ENCODE measurements around the gene CC2D1A.

CC2D1A gene

GRCh38 chr19:13882419-13882795 lies 23.6 kb upstream of the CC2D1A start:
- no peak for DNase-seq (ENCODE audit: low read depth)
- H3K4me3 ChIP-seq (ENCODE audit: low read depth, low read length), result no peak overlapping the region
- no peak for TF ChIP-seq CTCF (IDR thresholded peaks at IDR 0.05; ENCODE audit: insufficient read depth, low read depth, low read length, missing control alignments)

- H3K4me3 ChIP-seq (ENCODE audit: low read depth, low read length), result no peak overlapping the region
- no peak for DNase-seq (ENCODE audit: low read depth)
- TF ChIP-seq CTCF (IDR thresholded peaks at IDR 0.05; ENCODE audit: insufficient read depth, low read depth, low read length, missing control alignments), result no peak
These were observed 23.2 kb upstream of the CC2D1A start for GRCh38 chr19:13882836-13883235.

GRCh38 chr19:13883516-13884064 lies 22.4 kb upstream of the CC2D1A start:
- DNase-seq (ENCODE audit: low read depth), result no peak
- no peak overlapping the region for H3K4me3 ChIP-seq (ENCODE audit: low read depth, low read length)
- no peak for TF ChIP-seq CTCF (IDR thresholded peaks at IDR 0.05; ENCODE audit: insufficient read depth, low read depth, low read length, missing control alignments)

- no peak for DNase-seq (ENCODE audit: low read depth)
- no peak for TF ChIP-seq CTCF (IDR thresholded peaks at IDR 0.05; ENCODE audit: insufficient read depth, low read depth, low read length, missing control alignments)
- no peak overlapping the region for H3K4me3 ChIP-seq (ENCODE audit: low read depth, low read length)
These were observed 21.0 kb upstream of the CC2D1A start for GRCh38 chr19:13884726-13885591.

- no peak overlapping the region for H3K4me3 ChIP-seq (ENCODE audit: low read depth, low read length)
- no peak for DNase-seq (ENCODE audit: low read depth)
- no peak for TF ChIP-seq CTCF (IDR thresholded peaks at IDR 0.05; ENCODE audit: insufficient read depth, low read depth, low read length, missing control alignments)
These were observed 20.1 kb upstream of the CC2D1A start for GRCh38 chr19:13885826-13886365.

GRCh38 chr19:13887018-13887436 lies 19.0 kb upstream of the CC2D1A start:
- DNase-seq (ENCODE audit: low read depth), result no peak
- H3K4me3 ChIP-seq (ENCODE audit: low read depth, low read length), result no peak overlapping the region
- TF ChIP-seq CTCF (IDR thresholded peaks at IDR 0.05; ENCODE audit: insufficient read depth, low read depth, low read length, missing control alignments), result no peak

All from GM12865 (cell line).